ENCODE results near the gene RNASE4.
"Not testable (repeated sequence)": the region's sequence is repeated elsewhere in the genome, so short reads cannot be mapped to it uniquely, and the experiment has no call there.

Gene RNASE4

GRCh38 chr14:20683891-20684661, at the start of gene RNASE4:
Gene RNASE4 (plus strand): TSS chr14:20684560. CDS start chr14:20699372, 14,812 bp downstream.
- DNase-seq, result peak; percentile 72

- DNase-seq, result no peak
Measured at GRCh38 chr14:20641591-20641990, 42.8 kb upstream of the RNASE4 start, which contains the start of gene OR6S1. Gene OR6S1 (minus strand): TSS chr14:20641691. CDS start chr14:20641691, 0 bp downstream.

DNA sequence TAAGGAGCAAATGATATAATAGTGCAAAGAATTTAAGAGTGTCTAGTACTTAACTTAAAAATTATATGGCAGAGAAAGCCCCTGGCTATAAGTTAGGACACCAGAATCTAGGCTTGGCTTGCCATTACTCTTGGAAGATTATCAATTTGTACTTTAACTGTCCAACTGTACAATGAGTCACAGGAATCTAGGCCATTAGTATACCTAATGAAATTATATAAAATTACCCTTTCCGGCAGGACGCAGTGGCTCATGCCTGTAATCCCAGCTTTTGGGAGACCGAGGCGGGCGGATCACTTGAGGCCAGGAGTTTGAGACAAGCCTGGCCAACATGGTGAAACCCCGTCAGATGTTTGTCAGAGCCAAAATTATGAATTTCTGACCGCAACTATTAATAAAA, 42.2 kb upstream of the RNASE4 start:
- DNase-seq, result no peak

- not testable (repeated sequence) for DNase-seq
Measured at GRCh38 chr14:20642755-20643154, 41.6 kb upstream of the RNASE4 start.

- no peak for DNase-seq
Measured at GRCh38 chr14:20644520-20644919, 39.8 kb upstream of the RNASE4 start.

DNA sequence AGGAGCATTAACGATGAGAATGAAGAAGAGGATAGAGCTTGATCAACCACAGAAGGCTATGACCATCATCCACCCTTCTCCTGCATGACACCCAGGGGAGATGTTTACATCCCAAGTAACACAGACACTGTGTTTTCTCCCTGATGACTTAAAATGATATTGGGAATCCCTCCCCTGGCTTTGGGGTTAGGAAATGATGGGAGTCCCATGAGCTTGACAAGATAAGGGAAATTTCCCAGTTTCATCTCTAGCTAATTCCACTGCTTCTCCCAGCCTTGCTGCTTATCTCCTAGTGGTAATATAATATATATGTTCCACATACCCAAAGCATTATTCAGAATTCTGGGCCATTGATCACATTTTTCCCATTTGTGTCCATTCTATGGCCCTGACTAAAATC, 38.9 kb upstream of the RNASE4 start:
- DNase-seq, result no peak

DNA sequence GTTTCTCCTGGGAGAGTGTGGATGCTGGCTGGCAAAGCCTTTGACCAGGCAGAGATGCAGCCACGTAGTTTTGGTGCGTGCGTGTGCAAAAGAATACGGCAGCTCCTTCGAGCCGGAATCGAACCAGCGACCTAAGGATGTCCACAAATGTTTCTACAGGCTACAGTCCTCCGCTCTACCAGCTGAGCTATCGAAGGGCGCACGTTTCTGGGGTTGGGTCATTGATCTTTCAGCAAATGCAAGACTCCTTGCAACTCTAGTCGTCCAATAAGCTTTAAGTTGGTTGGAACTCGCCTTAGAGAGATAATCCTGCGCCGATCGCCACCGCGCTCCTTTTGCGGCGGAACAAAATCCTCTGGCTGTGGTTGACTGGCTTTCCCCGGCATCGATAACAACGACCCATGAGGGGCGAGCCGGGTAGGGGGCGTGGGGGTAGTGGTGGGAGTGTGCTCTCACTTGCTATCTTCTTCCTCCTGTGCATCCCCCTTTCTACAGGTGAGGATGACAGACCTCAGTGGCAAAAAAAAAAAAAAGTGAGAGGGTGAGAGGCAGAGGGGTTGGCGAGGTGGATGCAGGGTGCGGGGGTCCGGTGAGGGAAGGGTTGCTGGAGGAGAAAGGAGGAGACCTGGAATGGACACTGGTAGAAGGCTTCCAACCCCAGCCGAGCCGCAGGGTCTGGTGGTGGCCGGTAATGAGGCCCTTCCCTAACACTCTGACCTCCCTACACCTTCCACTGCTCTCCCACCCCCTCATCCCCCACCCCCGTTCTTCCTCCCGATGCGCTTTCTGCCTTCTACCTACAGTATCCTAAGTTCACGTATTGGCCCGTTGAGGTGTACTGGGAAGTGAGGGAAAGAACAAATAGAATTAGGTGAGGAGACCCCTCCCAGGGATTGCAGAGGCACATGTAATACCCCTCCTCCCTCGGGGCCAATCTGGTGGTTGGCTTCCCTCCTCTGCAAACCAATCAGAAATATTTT, 31.1 kb upstream of the RNASE4 start:
- no peak for DNase-seq

DNA sequence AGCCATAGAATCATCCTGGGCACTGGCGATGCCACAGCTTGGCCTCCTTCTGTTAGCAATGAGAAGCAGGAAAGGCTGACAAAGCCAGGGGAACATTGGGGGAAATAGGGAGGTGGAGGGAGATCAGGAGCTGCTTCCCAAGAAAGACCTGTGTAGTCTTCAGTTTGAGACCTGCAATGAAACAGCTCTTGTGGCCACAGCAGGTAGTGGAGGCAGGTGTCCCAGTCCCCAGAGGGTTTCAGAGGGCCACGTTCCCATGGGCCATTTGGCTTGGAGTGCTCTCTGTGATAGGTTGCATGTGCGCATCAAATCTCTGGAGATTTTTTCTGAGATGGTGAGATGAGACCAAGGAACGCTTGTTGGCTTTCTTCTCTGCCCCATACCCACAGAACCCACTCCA, 28.5 kb upstream of the RNASE4 start:
- DNase-seq, result no peak

GRCh38 chr14:20656274-20656673, 28.1 kb upstream of the RNASE4 start:
- DNase-seq, result no peak

DNA sequence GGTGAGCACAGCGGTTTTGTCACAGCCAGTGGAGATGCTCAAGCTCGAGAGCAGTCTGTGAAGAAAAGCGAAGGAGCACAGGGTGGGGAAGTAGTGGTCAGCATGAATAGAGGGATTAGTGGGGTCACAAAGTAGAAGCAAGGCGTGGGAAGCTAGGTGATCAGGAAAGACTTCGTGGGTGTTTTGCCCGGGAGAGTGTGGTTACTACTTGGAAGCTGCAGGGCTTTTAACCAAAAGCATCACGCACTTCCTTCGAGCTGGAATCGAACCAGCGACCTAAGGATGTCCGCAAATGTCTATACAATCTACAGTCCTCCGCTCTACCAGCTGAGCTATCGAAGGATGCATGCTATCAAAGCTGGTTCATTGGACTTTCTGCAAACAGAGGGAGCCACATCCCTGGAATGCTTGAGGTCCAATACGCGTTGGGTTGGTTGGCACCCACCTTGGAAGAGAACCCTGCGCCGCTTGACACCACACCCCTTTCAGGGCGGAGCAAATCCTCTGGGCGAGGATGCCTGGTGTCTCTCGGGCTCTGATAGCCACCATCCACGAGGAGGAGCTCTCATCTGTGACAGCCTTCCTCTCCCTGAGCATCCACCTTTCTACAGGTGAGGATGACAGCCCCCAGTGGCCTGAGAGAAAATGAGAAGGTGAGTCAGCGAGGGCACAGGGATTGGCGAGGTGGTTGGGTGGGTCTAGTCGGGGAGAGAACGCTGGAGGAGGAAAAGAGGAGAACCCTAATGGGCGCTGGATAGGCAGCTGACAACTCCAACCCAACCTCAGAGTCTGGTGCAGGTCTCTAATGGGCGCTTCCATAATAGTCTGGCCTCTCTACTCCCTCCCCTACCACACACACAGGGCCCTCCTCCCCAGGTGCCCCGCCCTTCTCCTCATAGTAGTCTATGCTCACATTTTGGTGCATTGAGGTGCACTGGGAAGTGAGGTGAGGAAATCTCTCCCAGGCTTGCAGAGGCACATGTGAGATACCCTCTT, 26.8 kb upstream of the RNASE4 start:
- DNase-seq, result peak; percentile 55 to 59

DNA sequence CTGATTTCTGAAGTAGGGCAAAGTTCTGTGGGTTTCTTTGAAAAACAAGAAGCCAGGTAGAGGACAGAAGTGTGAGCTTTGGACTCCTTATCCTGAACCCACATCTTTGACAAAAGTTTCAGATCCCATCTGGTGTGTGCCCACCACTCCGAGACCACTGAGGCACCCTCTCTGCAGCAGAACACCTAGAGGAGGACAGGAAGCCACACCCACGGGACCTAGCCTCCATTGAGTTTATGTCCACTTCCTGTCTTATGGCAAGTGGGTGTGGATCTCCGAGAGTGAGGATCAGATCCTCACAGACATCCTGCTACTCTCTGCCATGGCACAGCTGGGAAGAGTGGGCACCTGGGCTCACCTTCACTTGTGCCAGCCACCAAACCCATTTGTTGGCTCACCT, 26.1 kb upstream of the RNASE4 start:
- no peak for DNase-seq

GRCh38 chr14:20659336-20659735, 25.0 kb upstream of the RNASE4 start:
- DNase-seq, result no peak

DNA sequence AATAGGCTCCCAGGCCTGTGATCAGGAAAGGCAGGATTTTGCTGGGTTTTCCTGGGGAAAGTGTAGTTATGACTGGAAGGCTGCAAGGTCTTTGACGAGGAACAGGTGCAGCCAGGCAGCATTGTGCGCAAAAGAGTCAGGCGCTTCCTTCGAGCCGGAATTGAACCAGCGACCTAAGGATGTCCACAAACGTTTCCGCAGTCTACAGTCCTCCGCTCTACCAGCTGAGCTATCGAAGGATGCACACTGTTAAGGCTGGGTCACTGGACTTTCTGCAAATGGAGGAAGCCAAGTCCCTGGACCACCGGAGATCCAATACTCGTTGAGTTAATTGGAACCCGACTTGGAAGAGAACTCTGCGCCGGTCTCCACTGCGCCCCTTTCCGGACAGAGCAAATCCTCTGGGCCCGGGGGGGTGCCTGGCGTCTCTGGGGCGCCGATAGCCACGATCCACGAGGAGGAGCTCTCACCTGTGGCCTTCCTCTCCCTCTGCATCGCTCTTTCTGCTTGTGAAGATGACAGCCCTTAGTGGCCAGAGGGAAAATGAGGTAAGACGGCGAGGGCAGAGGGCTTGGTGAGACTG, 24.5 kb upstream of the RNASE4 start:
- DNase-seq, result no peak

DNA sequence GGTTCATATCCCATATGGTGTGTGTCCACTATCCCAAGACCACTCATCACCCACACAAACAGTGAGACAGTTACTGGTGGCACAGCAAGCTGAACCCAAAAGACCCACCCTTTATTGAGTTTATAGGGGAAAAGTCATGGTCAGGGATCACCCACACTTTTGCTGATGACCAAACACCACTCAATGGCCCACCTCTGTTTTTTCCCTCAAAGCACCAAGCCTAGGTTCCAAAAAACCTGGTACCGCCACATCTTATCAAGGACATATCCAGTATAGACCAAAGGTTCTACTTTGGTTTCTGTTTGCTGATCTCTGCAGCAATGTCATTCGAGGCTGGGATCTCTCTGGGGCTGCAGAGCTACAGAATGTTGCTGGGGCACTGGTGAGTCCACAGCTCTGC, 23.2 kb upstream of the RNASE4 start:
- DNase-seq, result no peak

DNA sequence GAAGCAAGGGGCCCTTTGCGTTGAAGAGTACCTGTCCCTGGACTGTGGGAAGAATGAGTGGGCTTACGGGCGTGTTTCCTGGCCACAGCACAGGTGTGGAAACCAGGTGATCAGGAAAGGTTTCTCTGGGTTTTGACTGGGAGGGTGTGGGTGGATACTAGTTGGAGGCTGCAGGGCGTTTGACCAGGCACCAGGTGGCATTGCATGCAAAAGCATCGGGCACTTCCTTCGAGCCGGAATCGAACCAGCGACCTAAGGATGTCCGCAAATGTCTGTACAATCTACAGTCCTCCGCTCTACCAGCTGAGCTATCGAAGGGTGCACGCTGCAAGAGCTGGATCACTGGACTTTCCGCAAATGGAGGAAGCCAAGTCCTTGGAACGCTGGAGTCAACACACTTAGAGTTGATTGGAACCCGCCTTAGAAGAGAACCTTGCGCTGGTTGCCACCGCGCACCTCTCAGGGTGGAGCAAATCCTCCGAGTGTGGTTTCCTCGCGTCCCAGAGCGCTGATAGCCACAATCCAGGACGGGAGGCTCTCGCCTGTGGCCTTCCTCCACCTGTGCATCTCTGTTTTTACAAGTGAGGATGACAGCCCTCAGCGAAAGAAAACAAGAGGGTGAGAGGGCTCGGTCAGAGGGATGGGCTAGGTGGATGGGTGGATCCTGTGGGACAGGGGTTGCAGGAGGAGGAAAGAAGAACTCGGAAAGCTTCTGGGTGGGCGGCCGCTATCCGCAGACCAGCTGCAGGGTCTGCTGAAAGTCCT, 21.2 kb upstream of the RNASE4 start:
- DNase-seq, result peak; percentile 51 to 68

- not testable (repeated sequence) for DNase-seq
Measured at GRCh38 chr14:20666400-20666961, 17.9 kb upstream of the RNASE4 start.

DNA sequence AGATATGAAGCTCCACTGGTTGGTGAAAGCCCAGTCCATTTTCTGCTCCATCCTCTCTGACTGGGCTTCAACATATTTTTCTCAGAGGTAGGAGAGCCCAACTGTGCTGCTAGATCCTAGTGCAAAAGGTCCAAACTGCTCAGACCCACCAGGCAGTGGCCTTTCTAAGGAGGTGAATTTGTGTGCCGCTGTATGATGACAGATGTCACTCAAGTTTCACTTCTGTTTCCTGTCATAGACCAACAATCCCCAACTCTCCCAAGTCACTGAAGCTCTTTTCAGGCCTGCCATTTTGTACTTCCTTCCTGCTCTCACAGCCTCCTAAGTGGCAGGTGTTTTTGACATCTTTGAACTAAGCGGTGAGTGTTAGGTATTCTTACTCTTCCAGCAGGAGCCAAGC, 16.4 kb upstream of the RNASE4 start:
- DNase-seq, result no peak

- no peak for DNase-seq
Measured at GRCh38 chr14:20668969-20669368, 15.4 kb upstream of the RNASE4 start.

- DNase-seq, result peak; percentile 13 to 63
Measured at GRCh38 chr14:20671597-20672283, 12.6 kb upstream of the RNASE4 start.

- no peak for DNase-seq
Measured at GRCh38 chr14:20675669-20676068, 8.7 kb upstream of the RNASE4 start.
